Spleen (tissue), 11 donors: Measurements from ENCODE around the gene AMN1. TPM values are rescaled to one million over a fixed set of nuclear protein-coding genes. Genes with fewer than 3 reads are reported as not detected.
"Not testable (repeated sequence)": the region's sequence is repeated elsewhere in the genome, so short reads cannot be mapped to it uniquely, and the experiment has no call there.

Experiments
- DNase-seq: peaks from one replicate; pipeline ENCODE4 v3.0.0-alpha.2; 2020
- H3K27ac ChIP-seq, 8 donors: fragments of 200-600 bp; sonication (generic) in 7 of 8; 1 replicate in 4 of 8; 2 replicates in 4 of 8; pipeline versions ENCODE4 v1.5.0 to v1.8.0; 2016 to 2021; ENCODE audit warnings: inconsistent platforms in 4 of 8, mild to moderate bottlenecking in 4 of 8, moderate library complexity in 1 of 8
- H3K27me3 ChIP-seq, 7 donors: fragments of 200-600 bp; sonication (generic) in 6 of 7; replicated peaks in 1 of 7; 1 replicate in 4 of 7; 2 replicates in 3 of 7; pipeline versions ENCODE4 v1.5.0 to v1.8.0; 2016 to 2021; ENCODE audit warnings: inconsistent platforms in 3 of 7, mild to moderate bottlenecking in 1 of 7
- H3K36me3 ChIP-seq, 6 donors: fragments of 200-600 bp; sonication (generic) in 5 of 6; 1 replicate in 4 of 6; 2 replicates in 2 of 6; pipeline versions ENCODE4 v1.5.0 to v1.8.0; 2016 to 2021; ENCODE audit warnings: inconsistent platforms in 2 of 6
- H3K4me1 ChIP-seq, 6 donors: fragments of 200-600 bp; sonication (generic) in 5 of 6; 1 replicate in 3 of 6; 2 replicates in 3 of 6; pipeline versions ENCODE4 v1.5.0 to v1.8.0; 2016 to 2021; ENCODE audit warnings: inconsistent platforms in 3 of 6
- H3K4me3 ChIP-seq, 8 donors: fragments of 200-600 bp; sonication (generic) in 7 of 8; 1 replicate in 4 of 8; 2 replicates in 4 of 8; pipeline versions ENCODE4 v1.5.0 to v1.8.0; 2016 to 2021; ENCODE audit warnings: inconsistent platforms in 4 of 8, mild to moderate bottlenecking in 4 of 8, moderate library complexity in 2 of 8
- H3K9me3 ChIP-seq, 8 donors: fragments of 200-600 bp; sonication (generic) in 7 of 8; 1 replicate in 4 of 8; 2 replicates in 4 of 8; pipeline versions ENCODE4 v1.5.0 to v1.8.0; 2016 to 2021; ENCODE audit warnings: inconsistent platforms in 4 of 8
- CTCF ChIP-seq, 11 experiments: fragments of 200-600 bp in 7 of 11; fragments of 450-650 bp in 4 of 11; sonication (generic) in 4 of 11; IDR thresholded peaks in 8 of 11; conservative IDR thresholded peaks in 3 of 11; 1 replicate in 7 of 11; 2 replicates in 4 of 11; pipeline versions ENCODE4 v1.4.0 to v1.8.0; 2016 to 2021; ENCODE audit warnings: antibody characterized with exemption in 11 of 11, inconsistent platforms in 4 of 11, mild to moderate bottlenecking in 1 of 11
- POLR2A ChIP-seq, 3 donors: fragments of 450-650 bp; IDR thresholded peaks; one replicate each; pipeline ENCODE4 v1.5.1; 2017; ENCODE audit warnings: antibody characterized with exemption in 3 of 3, mild to moderate bottlenecking in 1 of 3
- POLR2AphosphoS5 ChIP-seq, 3 donors: sonication (generic); formaldehyde crosslinking; IDR thresholded peaks; one replicate each; pipeline ENCODE4 v1.5.1; 2017; ENCODE audit warnings: antibody characterized with exemption in 3 of 3
- WGBS, 5 donors: extraction: QIAGEN DNeasy Blood & Tissue Kit in 3 of 5; methylation state at CpG; one replicate each; pipeline versions ENCODE4 v1.1.5 to v1.1.7; 2013 to 2018; 5-methylcytosine and 5-hydroxymethylcytosine counted together
- intact Hi-C: fragments of 100-400 bp; cut with DNase I; formaldehyde crosslinking; loops from one replicate; pipeline ENCODE4 v1.15.0; 2023; ENCODE audit warnings: low total_unique reads
- polyA plus RNA-seq, 3 donors: library from polyadenylated mRNA; stranded (reverse); fragments of 200-250 nt; gene quantifications; one replicate each; pipeline ENCODE4 v1.2.1, GENCODE V29; 2013
- total RNA-seq, 7 donors: library from RNA; depleted of rRNA in 3 of 7; stranded (reverse); fragments of >200 nt in 3 of 7; fragmentation: NEBNext Ultra II Directional in 4 of 7; extraction: Animal tissue kit (Norgen Biotek cat#: 25700) in 4 of 7; gene quantifications; one replicate each; pipeline versions ENCODE4 v1.1.0 to v1.2.1, GENCODE V29; 2016 to 2021
- donor health status: healthy with polysubstance abuse.
- donor health status: DM: no; HTN: no; CAD: no; lungs with moderate emphysema.
- donor health status: DM: no; HTN: no; CAD: no.
- donor health status: Bipolar disorder and iron deficiency.
- donor health status: healthy.
- donor health status: DM: no; HTN: no; CAD: no.
- donor health status: DM: yes; HTN: yes; CAD: no.

Gene AMN1
- total and polyA plus RNA-seq, 10 donors, result 12.9 to 27.4 (median 16.1) TPM

DNA sequence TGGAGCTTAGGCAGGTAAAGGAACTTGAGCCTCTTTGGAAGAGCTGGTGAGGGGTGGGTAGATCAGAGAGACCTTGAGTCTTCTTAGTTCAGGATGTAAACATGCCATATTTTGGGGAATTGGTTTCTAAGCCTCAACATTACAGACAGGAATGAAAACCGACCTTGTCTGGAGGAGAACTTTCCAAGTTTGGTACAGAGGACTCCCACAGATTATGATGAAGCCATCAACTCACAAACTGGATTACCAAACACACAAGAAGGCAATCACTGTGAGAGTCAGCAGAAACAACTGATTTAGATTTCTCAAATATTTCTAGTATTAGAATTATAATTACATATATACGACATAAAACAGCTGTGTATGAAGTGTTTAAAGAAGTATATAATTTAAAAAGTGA lies 22.3 kb upstream of the AMN1 start:
- H3K27ac ChIP-seq, result peak overlapping the region in 6 of 8 donors; percentile 90 to 95 (median 92)
- intact Hi-C loops, result no loop called here

GRCh38 chr12:31750747-31751039 lies 21.9 kb upstream of the AMN1 start:
- DNase-seq, result no peak
- Histone ChIP-seq H3K4me3 (peak overlapping the region in 1 of 8 donors; percentile 57), H3K9me3 (peaks cover 0 to 15% (median 8%) of the 10 kb centered on the region in 8 donors), H3K4me1 (peaks cover 21 to 73% (median 65%) of the 10 kb centered on the region in 6 donors), H3K27ac (peak overlapping the region in 6 of 8 donors; percentile 90 to 95 (median 92)), H3K36me3 (no peaks in the 10 kb centered on the region), H3K27me3 (no peaks in the 10 kb centered on the region)
- no peak for TF ChIP-seq POLR2A (IDR thresholded peaks at IDR 0.05)
- TF ChIP-seq CTCF (IDR thresholded peaks at IDR 0.05 in 8 of 11, conservative IDR thresholded peaks at IDR 0.05 in 3 of 11), result no peak
- TF ChIP-seq POLR2AphosphoS5 (IDR thresholded peaks at IDR 0.05), result no peak
- 32 to 61% (median 47%) methylated on average over 2 of the region's 2 CpGs for WGBS, 5 donors
- intact Hi-C loops, result no loop called here

More for the DNA sequence above, 22.3 kb upstream of the AMN1 start:
- peaks cover 21 to 70% (median 61%) of the 10 kb centered on the region in 6 donors for H3K4me1 ChIP-seq
- peaks cover 0 to 15% (median 8%) of the 10 kb centered on the region in 8 donors for H3K9me3 ChIP-seq
- no peaks in the 10 kb centered on the region for H3K27me3 ChIP-seq
- DNase-seq, result no peak
- 38 to 87% (median 60%) methylated on average over 2 of the region's 2 CpGs for WGBS, 5 donors
- H3K36me3 ChIP-seq, result no peaks in the 10 kb centered on the region
- TF ChIP-seq POLR2A (IDR thresholded peaks at IDR 0.05) (no peak), POLR2AphosphoS5 (IDR thresholded peaks at IDR 0.05) (no peak), CTCF (IDR thresholded peaks at IDR 0.05 in 8 of 11, conservative IDR thresholded peaks at IDR 0.05 in 3 of 11) (no peak)
- H3K4me3 ChIP-seq, result peak overlapping the region in 1 of 8 donors; percentile 57

DNA sequence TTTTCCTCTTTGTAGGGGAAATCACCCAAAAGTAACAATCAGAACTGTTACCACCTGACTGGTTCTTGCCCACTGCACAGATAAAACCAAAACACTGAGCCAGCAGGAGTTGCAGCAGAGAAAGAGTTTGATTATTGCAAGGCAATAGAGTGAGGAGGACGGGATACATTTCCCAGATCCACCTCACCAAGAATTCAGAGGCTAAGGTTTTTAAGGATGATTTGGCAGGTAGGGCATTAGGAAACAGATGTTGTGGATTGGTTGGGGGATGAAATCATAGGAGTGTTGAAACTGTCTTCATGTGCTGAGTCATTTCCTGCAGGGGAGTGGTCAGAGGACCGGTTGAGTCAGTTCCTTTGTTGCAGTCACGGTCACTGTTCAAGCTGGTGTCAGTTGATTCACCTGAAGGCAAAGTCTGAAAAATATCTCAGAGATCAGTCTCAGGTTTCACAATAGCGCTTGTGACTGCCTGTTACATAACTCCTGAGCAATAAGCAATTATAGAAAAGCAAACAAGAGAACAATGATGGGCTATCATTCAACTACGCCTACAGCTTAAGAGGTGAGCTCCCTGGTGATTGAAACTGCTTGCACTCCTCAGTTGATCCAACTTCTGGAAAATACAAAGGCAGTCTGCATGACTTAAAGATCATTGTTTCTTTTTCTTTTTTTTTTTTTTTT lies 20.3 kb upstream of the AMN1 start:
- WGBS, 5 donors, result 20 to 44% (median 23%) methylated on average over 5 of the region's 5 CpGs
- no peaks in the 10 kb centered on the region for H3K27me3 ChIP-seq
- H3K4me1 ChIP-seq, result peaks cover 21 to 85% (median 78%) of the 10 kb centered on the region in 6 donors
- peaks cover 0 to 15% (median 8%) of the 10 kb centered on the region in 8 donors for H3K9me3 ChIP-seq
- H3K36me3 ChIP-seq, result no peaks in the 10 kb centered on the region
- intact Hi-C loops, result no loop called here
- peak overlapping the region in 1 of 8 donors; percentile 57 for H3K4me3 ChIP-seq
- peak; percentile 78 for DNase-seq
- TF ChIP-seq POLR2A (IDR thresholded peaks at IDR 0.05) (no peak), CTCF (IDR thresholded peaks at IDR 0.05 in 8 of 11, conservative IDR thresholded peaks at IDR 0.05 in 3 of 11) (peak in 1 of 11 experiments; percentile 10), POLR2AphosphoS5 (IDR thresholded peaks at IDR 0.05) (peak in 2 of 3 donors; percentile 19 to 89)
- peak overlapping the region; percentile 75 to 95 (median 91) for H3K27ac ChIP-seq

DNA sequence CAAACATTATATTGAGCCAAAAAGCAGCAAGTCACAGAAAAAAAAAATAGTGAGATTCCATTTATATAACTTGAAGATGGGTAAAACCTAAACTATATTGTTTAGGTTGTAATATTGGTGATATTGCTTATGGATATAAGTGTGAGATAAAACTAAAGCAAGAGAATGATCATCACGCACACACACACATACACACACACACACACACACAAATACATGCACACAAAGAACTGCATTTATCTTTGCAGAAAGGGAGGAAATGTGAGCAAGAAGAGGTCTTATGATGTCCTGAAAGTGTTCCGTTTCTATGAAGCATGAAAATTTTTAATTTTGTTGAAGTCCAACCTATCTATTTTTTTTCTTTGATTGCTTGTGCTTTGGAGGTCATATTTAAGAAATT lies 16.4 kb upstream of the AMN1 start:
- peak in 1 of 3 donors; percentile 20 for TF ChIP-seq POLR2A (IDR thresholded peaks at IDR 0.05)
- TF ChIP-seq POLR2AphosphoS5 (IDR thresholded peaks at IDR 0.05), result no peak
- no peak for TF ChIP-seq CTCF (IDR thresholded peaks at IDR 0.05 in 8 of 11, conservative IDR thresholded peaks at IDR 0.05 in 3 of 11)
- no peak for DNase-seq
- H3K4me1 ChIP-seq, result peaks cover 26 to 98% (median 88%) of the 10 kb centered on the region in 6 donors
- no peak overlapping the region for H3K4me3 ChIP-seq
- intact Hi-C loops, result no loop called here
- peak overlapping the region in 7 of 8 donors; percentile 90 to 95 (median 91) for H3K27ac ChIP-seq
- H3K36me3 ChIP-seq, result no peaks in the 10 kb centered on the region
- H3K27me3 ChIP-seq, result no peaks in the 10 kb centered on the region
- 60 to 74% (median 71%) methylated on average over 2 of the region's 2 CpGs for WGBS, 5 donors
- H3K9me3 ChIP-seq, result peaks cover 0 to 15% (median 8%) of the 10 kb centered on the region in 8 donors

GRCh38 chr12:31744363-31744762 lies 15.5 kb upstream of the AMN1 start:
- H3K4me1 ChIP-seq, result peaks cover 25 to 91% (median 82%) of the 10 kb centered on the region in 6 donors
- H3K4me3 ChIP-seq, H3K27me3 ChIP-seq, H3K36me3 ChIP-seq, intact Hi-C loops, DNase-seq: not testable (repeated sequence)
- WGBS, 5 donors, result 78 to 91% (median 87%) methylated on average over 4 of the region's 4 CpGs
- peak overlapping the region in 6 of 8 donors; percentile 22 to 93 (median 90) for H3K27ac ChIP-seq
- H3K9me3 ChIP-seq, result peaks cover 0 to 15% (median 8%) of the 10 kb centered on the region in 8 donors
